SIG-M5 treated with dmso at 0.1 percent for 504 hours (cell line): ENCODE measurements around the gene GJA5.

Source experiments
- DNase-seq: peaks from one replicate; lab custom pipeline; 2025; ENCODE audit not compliant: unreplicated experiment; lab: John Stamatoyannopoulos, UW

GJA5 gene

GRCh38 chr1:147762233-147763024 lies 2.0 kb upstream of the GJA5 start:
- DNase-seq: no peak

- no peak for DNase-seq
Measured at GRCh38 chr1:147758379-147759100, 1.9 kb downstream of the GJA5 start.

GRCh38 chr1:147757015-147757990 lies 3.1 kb downstream of the GJA5 start:
- no peak for DNase-seq

- DNase-seq: no peak
Measured at GRCh38 chr1:147756341-147756740, 4.1 kb downstream of the GJA5 start.

- no peak for DNase-seq
Measured at GRCh38 chr1:147754661-147755060, 5.7 kb downstream of the GJA5 start.

- DNase-seq: no peak
Measured at GRCh38 chr1:147753081-147753480, 7.3 kb downstream of the GJA5 start.

- no peak for DNase-seq
Measured at GRCh38 chr1:147752511-147752910, 7.9 kb downstream of the GJA5 start.

- no peak for DNase-seq
Measured at GRCh38 chr1:147751346-147751745, 9.1 kb downstream of the GJA5 start.

GRCh38 chr1:147750618-147751217 lies 9.7 kb downstream of the GJA5 start:
- DNase-seq: no peak

GRCh38 chr1:147749792-147750191 lies 10.6 kb downstream of the GJA5 start:
- DNase-seq: no peak

GRCh38 chr1:147748676-147749350 lies 11.6 kb downstream of the GJA5 start:
- DNase-seq: no peak

GRCh38 chr1:147747966-147748365 lies 12.4 kb downstream of the GJA5 start:
- no peak for DNase-seq

GRCh38 chr1:147745271-147745670 lies 15.1 kb downstream of the GJA5 start:
- no peak for DNase-seq

- no peak for DNase-seq
Measured at GRCh38 chr1:147741065-147741464, 19.3 kb downstream of the GJA5 start.

- DNase-seq: no peak
Measured at GRCh38 chr1:147740391-147740790, 20.0 kb downstream of the GJA5 start.

GRCh38 chr1:147738739-147739476 lies 21.5 kb downstream of the GJA5 start:
- DNase-seq: no peak

GRCh38 chr1:147738129-147738528 lies 22.3 kb downstream of the GJA5 start:
- no peak for DNase-seq

- DNase-seq: no peak
Measured at GRCh38 chr1:147736883-147737282, 23.5 kb downstream of the GJA5 start.

GRCh38 chr1:147735423-147735822 lies 25.0 kb downstream of the GJA5 start:
- DNase-seq: no peak
